Hepatocyte (in vitro differentiated cells): ENCODE data around the gene SLC10A3. TPM values are rescaled to one million over a fixed set of nuclear protein-coding genes. Genes with fewer than 3 reads are reported as not detected.
A peak's percentile ranks its signal among the peaks of the same experiment; 100 is the strongest.

Experiments used
- DNase-seq: peaks from one replicate; pipeline ENCODE4 v3.0.0-alpha.2; 2016; ENCODE audit warnings: low spot score
- H2AFZ ChIP-seq: fragments of 200-600 bp; sonication (generic); 2 replicates; pipeline ENCODE4 v1.6.0; 2016; ENCODE audit warnings: antibody characterized with exemption, mild to moderate bottlenecking
- H3K27ac ChIP-seq: fragments of 200-600 bp; sonication (generic); 2 replicates; pipeline ENCODE4 v1.5.1; 2016; ENCODE audit warnings: mild to moderate bottlenecking
- H3K27me3 ChIP-seq: fragments of 200-600 bp; sonication (generic); 2 replicates; pipeline ENCODE4 v1.6.1; 2016
- H3K36me3 ChIP-seq: fragments of 200-600 bp; sonication (generic); replicated peaks from 2 replicates; pipeline ENCODE4 v1.5.1; 2016; ENCODE audit warnings: low read depth; ENCODE audit not compliant: insufficient read depth
- H3K4me1 ChIP-seq: fragments of 200-600 bp; sonication (generic); 2 replicates; pipeline ENCODE4 v1.5.1; 2016; ENCODE audit warnings: mild to moderate bottlenecking, moderate library complexity; ENCODE audit not compliant: insufficient read depth
- H3K4me2 ChIP-seq: fragments of 200-600 bp; sonication (generic); 2 replicates; pipeline ENCODE4 v1.6.0; 2016
- H3K4me3 ChIP-seq: fragments of 200-600 bp; sonication (generic); 2 replicates; pipeline ENCODE4 v1.5.1; 2016; ENCODE audit warnings: mild to moderate bottlenecking
- H3K79me2 ChIP-seq: fragments of 200-600 bp; sonication (generic); 2 replicates; pipeline ENCODE4 v1.6.0; 2017; ENCODE audit warnings: mild to moderate bottlenecking
- H3K9me2 ChIP-seq: fragments of 200-600 bp; sonication (generic); replicated peaks from 2 replicates; pipeline ENCODE4 v1.6.0; 2017; ENCODE audit warnings: mild to moderate bottlenecking; ENCODE audit not compliant: insufficient read depth
- H3K9me3 ChIP-seq: fragments of 200-600 bp; sonication (generic); 2 replicates; pipeline ENCODE4 v1.5.1; 2016; ENCODE audit warnings: low read depth, mild to moderate bottlenecking
- H4K20me1 ChIP-seq: fragments of 200-600 bp; sonication (generic); 2 replicates; pipeline ENCODE4 v1.6.0; 2016; ENCODE audit warnings: mild to moderate bottlenecking; ENCODE audit not compliant: insufficient read depth, poor library complexity, severe bottlenecking
- EZH2 ChIP-seq: fragments of 200-600 bp; sonication (generic); IDR thresholded peaks from 2 replicates; pipeline ENCODE4 v1.6.1; 2016; ENCODE audit warnings: antibody characterized with exemption, mild to moderate bottlenecking, borderline replicate concordance
- EZH2phosphoT487 ChIP-seq: fragments of 200-600 bp; sonication (generic); IDR thresholded peaks from one replicate; pipeline ENCODE4 v1.6.1; 2018; ENCODE audit warnings: antibody characterized with exemption, mild to moderate bottlenecking, low read depth, moderate library complexity; ENCODE audit not compliant: unreplicated experiment, severe bottlenecking
- WGBS: methylation state at CpG from one replicate; pipeline ENCODE4 v1.1.6; 2016; ENCODE audit warnings: low lambda C conversion rate; ENCODE audit errors: missing lambda C conversion rate; 5-methylcytosine and 5-hydroxymethylcytosine counted together
- polyA plus RNA-seq: library from polyadenylated mRNA; unstranded; fragments of >200 nt; fragmentation: Nextera tagmentation; extraction: Ambion mirVana; gene quantifications from 2 replicates; pipeline ENCODE4 v1.2.1, GENCODE V29; 2016
- total RNA-seq: library from RNA; depleted of rRNA; stranded (reverse); fragments of >200 nt; gene quantifications from 2 replicates; pipeline ENCODE4 v1.2.3, GENCODE V29; 2014
- TF ChIP-seq, protein P1 (sequence below): fragments of 200-600 bp; sonication (generic); IDR thresholded peaks from 2 replicates; pipeline ENCODE4 v1.5.1; 2016; ENCODE audit warnings: antibody characterized with exemption, mild to moderate bottlenecking; ENCODE audit not compliant: poor library complexity

SLC10A3 gene
- total and polyA plus RNA-seq, 2 experiments from 2014 or later, result 28.8 to 48.3 TPM

DNA sequence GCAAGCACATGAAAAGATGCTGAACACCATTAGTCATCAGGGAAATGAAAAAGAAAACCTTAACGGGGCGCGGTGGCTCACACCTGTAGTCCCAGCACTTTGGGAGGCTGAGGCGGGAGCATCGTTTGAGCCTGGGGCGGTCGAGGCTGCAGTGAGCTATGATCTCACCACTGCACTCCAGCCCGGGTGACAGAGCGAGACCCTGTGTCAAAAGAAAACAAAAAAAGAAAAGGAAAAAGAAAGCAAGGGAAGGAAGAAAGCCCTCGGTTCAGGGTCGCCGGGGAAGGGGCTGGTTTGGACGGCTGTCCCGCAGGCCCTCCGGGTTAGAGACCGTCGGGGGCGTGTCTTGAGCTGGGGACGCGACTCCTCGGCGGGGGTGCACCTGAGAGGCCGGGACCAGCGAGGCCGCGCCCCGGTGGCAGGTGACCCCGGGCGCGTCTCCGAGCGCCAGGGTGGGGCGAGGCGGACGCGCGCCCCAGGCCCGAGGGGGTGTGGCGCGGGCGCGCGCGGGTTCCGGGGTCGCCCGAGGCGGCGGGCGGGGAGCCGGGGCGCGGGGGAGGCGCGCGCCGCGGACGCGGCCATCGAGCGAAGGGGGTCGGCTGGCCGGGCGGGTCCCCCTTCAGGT, 32.8 kb downstream of the SLC10A3 start:
- Histone ChIP-seq H2AFZ (peak overlapping the region; percentile 57), H3K4me2 (peak overlapping the region; percentile 74), H3K9me3 (no peaks in the 10 kb centered on the region), H3K79me2 (peaks cover 23% of the 10 kb centered on the region), H3K27me3 (no peaks in the 10 kb centered on the region), H3K4me1 (no peaks in the 10 kb centered on the region), H3K9me2 (no peaks in the 10 kb centered on the region), H4K20me1 (no peaks in the 10 kb centered on the region), H3K36me3 (no peaks in the 10 kb centered on the region), H3K27ac (peak overlapping the region; percentile 80), H3K4me3 (peak overlapping the region; percentile 29)
- peak; percentile 75 for DNase-seq
- WGBS, result 70% methylated on average over 18 of the region's 65 CpGs
- TF ChIP-seq EZH2phosphoT487, result no peak
- no peak for TF ChIP-seq EZH2
- TF ChIP-seq, protein P1, sequence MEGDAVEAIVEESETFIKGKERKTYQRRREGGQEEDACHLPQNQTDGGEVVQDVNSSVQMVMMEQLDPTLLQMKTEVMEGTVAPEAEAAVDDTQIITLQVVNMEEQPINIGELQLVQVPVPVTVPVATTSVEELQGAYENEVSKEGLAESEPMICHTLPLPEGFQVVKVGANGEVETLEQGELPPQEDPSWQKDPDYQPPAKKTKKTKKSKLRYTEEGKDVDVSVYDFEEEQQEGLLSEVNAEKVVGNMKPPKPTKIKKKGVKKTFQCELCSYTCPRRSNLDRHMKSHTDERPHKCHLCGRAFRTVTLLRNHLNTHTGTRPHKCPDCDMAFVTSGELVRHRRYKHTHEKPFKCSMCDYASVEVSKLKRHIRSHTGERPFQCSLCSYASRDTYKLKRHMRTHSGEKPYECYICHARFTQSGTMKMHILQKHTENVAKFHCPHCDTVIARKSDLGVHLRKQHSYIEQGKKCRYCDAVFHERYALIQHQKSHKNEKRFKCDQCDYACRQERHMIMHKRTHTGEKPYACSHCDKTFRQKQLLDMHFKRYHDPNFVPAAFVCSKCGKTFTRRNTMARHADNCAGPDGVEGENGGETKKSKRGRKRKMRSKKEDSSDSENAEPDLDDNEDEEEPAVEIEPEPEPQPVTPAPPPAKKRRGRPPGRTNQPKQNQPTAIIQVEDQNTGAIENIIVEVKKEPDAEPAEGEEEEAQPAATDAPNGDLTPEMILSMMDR, result no peak

DNA sequence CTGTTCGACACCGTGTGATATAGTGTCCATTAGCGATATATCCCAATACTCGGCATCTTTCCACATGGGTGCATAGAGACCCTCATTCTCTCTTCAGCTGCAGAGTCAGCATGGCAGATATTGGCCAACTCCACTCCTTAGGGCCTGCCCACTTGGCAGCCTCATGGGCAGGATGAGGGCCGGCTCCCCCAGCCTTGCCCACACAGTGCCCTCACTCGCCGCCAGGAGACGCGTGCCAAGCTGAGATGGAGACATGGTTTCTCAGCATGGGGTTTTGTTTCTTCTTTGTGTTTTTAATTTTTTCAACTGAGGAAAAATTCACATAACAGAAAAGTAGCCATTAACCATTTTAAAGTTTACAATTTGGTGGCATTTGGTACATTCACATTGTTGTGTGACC, 37.6 kb downstream of the SLC10A3 start:
- no peak overlapping the region for H2AFZ ChIP-seq
- no peaks in the 10 kb centered on the region for H3K79me2 ChIP-seq
- no peaks in the 10 kb centered on the region for H3K9me2 ChIP-seq
- H4K20me1 ChIP-seq, result no peaks in the 10 kb centered on the region
- H3K4me2 ChIP-seq, result no peak overlapping the region
- no peak for TF ChIP-seq EZH2phosphoT487
- TF ChIP-seq, protein P1, result no peak
- TF ChIP-seq EZH2, result no peak
- no peaks in the 10 kb centered on the region for H3K27me3 ChIP-seq
- DNase-seq, result no peak
- 98% methylated on average over 9 of the region's 9 CpGs for WGBS
- no peaks in the 10 kb centered on the region for H3K36me3 ChIP-seq
- H3K4me1 ChIP-seq, result no peaks in the 10 kb centered on the region
- H3K4me3 ChIP-seq, result no peak overlapping the region
- H3K9me3 ChIP-seq, result no peaks in the 10 kb centered on the region
- H3K27ac ChIP-seq, result no peak overlapping the region

DNA sequence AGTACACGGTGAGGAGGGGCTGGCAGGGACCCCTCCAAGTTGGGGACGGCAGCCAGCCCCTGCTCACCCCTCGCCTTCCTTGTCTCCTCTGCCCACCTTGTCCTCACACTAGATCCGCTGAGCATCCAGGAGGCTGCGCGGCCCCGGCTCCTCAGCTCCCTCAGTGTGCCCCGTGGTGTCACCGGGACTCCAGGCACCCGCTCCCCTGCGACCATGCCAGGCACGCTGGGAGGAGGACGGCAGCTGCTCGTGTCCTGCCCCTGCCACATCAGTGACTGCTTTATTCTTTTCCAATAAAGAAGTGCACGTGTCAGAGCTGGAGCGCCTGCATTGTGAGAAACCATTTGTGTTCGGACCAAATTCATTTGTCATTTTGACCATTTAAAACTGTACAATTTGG, 40.1 kb downstream of the SLC10A3 start:
- H3K9me2 ChIP-seq, result no peaks in the 10 kb centered on the region
- no peak overlapping the region for H3K4me2 ChIP-seq
- no peaks in the 10 kb centered on the region for H3K9me3 ChIP-seq
- no peaks in the 10 kb centered on the region for H3K4me1 ChIP-seq
- 89% methylated on average over 17 of the region's 17 CpGs for WGBS
- TF ChIP-seq EZH2phosphoT487 (no peak), EZH2 (no peak)
- TF ChIP-seq, protein P1, result no peak
- H4K20me1 ChIP-seq, result peaks cover 3% of the 10 kb centered on the region
- H3K79me2 ChIP-seq, result peaks cover 3% of the 10 kb centered on the region
- no peak overlapping the region for H3K27ac ChIP-seq
- no peak overlapping the region for H2AFZ ChIP-seq
- H3K4me3 ChIP-seq, result no peak overlapping the region
- no peak for DNase-seq
- no peaks in the 10 kb centered on the region for H3K27me3 ChIP-seq
- no peaks in the 10 kb centered on the region for H3K36me3 ChIP-seq

DNA sequence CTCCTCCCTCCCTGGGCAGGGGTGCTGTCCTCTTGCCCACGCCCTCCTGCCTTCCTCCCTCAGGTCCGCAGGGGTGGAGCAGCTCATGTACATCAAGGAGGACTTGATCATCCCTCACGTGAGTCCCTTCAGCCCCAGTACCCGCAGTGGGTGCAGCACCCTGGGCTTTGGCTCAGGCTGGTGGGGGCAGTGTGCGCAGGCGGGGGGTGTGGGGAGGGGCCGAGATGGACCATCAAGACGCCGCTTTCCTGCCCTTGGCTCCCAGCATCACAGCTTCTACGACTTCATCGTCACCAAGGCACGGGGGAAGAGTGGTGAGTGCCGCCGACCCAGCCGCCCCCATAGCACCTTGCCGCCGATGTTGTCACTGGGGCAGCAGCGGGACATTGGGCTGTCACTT, 40.8 kb downstream of the SLC10A3 start:
- H3K4me3 ChIP-seq, result no peak overlapping the region
- 87% methylated on average over 14 of the region's 18 CpGs for WGBS
- H3K79me2 ChIP-seq, result peaks cover 10% of the 10 kb centered on the region
- H3K27ac ChIP-seq, result no peak overlapping the region
- no peaks in the 10 kb centered on the region for H3K4me1 ChIP-seq
- H2AFZ ChIP-seq, result no peak overlapping the region
- no peaks in the 10 kb centered on the region for H3K27me3 ChIP-seq
- no peaks in the 10 kb centered on the region for H3K9me3 ChIP-seq
- no peak overlapping the region for H3K4me2 ChIP-seq
- peaks cover 3% of the 10 kb centered on the region for H4K20me1 ChIP-seq
- DNase-seq, result no peak
- TF ChIP-seq, protein P1, result no peak
- no peak for TF ChIP-seq EZH2
- TF ChIP-seq EZH2phosphoT487, result no peak
- H3K36me3 ChIP-seq, result no peaks in the 10 kb centered on the region
- no peaks in the 10 kb centered on the region for H3K9me2 ChIP-seq
